NCI-H146 treated with DMSO at 0.1 percent for 48 hours (cell line): Measurements from ENCODE around the gene MSMB.
"Not testable (repeated sequence)": the region's sequence is repeated elsewhere in the genome, so short reads cannot be mapped to it uniquely, and the experiment has no call there.

ENCODE experiments used
- DNase-seq: peaks from one replicate; lab custom pipeline; 2025; ENCODE audit not compliant: unreplicated experiment; lab: John Stamatoyannopoulos, UW

Gene MSMB

DNA sequence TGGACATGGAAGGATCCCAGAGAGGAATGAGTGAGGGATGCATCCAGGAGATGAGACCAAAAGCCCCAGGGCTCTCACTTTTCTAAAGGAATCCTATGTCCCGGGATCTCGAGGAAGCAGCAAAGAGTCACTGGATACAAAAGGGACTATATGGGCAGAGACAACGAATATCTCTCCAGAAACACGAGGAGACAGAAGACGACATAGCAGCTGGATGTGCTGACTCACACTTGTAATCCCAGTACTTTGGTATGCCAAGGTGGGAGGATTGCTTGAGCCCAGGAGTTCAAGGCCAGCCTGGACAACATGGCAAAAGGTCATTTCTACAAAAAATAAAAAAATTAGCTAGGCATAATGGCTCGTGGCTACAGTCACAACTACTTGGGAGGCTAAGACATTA is 24.7 kb upstream of the MSMB start:
- no peak for DNase-seq

DNA sequence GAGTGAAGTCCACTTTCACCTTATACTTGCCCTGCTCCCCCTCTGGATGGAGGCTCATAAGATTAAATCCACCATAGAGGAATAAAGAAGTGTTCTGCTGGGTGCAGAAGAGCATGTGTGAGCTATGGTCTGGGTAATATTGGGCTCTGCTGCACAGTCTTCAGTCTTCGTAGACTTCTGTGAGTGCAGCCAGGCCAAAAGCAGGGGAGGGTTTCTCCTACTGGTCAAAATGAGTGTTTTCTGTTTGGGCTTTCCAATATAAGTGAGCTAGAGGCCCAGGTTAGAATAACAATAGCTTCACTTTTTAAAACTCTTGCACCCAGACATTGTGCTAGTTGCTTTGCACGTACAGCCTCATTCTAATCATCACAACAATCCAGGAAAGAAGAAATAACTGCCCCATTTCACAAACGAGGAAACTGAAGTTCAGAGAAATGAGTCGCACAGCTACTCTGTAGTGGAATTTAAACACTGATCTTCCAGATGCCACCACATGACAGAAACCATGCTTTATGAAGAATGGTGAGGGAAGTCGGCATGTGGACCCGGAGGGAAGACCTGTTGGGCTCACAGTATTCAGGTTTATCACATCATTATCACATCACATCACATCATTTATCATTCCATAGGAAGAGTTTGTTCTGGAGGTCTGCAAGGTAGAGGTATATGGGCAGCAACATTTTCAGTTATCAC is 23.8 kb upstream of the MSMB start:
- DNase-seq = no peak

DNA sequence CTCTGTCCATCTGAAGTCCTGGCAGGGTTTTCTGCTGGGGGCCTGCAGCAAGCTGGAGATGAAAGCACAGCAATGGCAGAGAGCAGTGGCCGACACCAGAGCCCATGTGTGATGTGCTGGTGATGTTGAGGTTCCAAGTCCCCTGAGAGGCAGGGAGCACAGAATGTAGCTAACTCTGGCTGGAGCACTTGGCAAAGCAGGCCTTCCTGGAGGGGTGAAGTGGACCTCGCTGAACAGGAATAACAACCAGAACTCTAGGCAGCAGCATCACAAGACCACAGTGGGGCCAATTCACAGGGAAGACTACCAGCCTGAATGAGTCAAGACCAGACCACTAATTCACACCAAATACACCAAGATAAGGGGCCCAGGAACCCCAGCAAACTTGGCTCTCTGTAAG is 22.8 kb upstream of the MSMB start:
- DNase-seq = no peak

DNA sequence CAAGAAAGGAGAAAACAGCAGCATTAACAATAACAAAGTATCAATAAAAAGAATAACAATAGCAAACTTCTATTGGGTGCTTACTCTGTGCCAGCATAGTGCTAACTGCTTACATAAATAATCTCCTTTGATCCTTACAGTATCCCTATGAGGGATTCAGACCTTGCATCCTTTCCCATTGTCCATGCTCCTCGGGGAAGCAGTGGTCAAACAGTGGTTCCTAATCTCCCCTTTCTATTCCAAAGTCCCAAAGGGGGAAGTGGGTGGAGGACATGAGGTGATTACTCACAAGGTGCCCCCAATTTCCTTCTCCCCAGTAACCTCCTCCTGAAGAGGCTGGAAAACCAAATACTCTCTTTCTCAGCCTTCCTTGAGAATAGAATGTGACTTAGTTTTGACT is 22.0 kb upstream of the MSMB start:
- no peak for DNase-seq

DNA sequence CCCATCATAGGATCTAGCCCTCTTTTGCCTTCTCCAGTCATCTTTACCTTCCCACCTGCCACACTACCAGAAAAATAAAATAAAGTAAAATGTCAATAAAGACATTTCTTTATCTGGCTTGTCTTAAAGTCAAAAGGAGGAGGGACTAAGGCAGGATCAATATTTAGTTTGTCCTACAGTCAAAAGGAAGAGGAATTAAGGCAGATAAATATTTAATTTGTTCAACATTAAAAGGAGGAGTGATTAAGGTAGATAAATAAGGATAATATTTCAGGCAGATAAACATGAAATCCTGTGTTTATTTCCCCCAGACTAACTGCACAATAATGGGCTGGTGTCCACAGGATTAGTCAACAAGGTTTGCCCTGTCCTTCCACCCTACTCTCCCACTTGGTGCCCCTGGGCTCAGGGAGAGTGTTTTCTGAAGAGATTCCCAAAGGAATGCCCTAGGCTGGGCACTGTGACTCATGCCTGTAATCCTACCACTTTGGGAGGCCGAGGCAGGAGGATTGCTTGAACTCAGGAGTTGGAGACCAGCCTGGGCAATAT is 18.3 kb upstream of the MSMB start:
- no peak for DNase-seq

DNA sequence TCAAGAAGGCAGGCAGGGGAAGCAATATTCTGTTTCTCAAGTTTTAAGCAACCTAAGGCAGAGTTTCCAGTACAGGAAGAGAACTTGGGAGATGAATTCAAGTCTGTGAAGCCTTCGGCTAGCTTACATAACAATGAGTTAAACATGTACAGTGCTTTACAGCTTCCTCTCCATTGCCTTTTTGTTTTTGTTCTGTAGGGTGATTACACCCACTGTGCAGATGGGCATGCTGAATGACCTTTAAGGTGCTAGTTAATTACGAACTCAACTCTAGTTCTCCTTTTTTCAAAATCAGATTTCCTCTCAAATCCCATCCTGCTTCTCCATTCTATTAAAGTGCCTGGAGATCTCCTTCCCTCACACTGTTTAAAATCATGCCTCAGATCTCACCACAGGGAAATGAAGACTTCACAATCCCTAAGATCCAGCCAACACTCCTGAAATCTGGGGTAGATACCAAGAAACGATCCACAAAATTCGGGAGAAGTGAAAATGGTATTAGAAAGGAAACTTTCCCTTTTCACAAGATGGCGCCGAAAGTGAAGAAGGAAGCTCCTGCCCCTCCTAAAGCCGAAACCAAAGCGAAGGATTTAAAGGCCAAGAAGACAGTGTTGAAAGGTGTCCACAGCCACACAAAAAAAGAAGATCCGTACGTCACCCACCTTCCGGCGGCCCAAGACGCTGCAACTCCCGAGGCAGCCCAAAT is 16.8 kb upstream of the MSMB start:
- DNase-seq = no peak

DNA sequence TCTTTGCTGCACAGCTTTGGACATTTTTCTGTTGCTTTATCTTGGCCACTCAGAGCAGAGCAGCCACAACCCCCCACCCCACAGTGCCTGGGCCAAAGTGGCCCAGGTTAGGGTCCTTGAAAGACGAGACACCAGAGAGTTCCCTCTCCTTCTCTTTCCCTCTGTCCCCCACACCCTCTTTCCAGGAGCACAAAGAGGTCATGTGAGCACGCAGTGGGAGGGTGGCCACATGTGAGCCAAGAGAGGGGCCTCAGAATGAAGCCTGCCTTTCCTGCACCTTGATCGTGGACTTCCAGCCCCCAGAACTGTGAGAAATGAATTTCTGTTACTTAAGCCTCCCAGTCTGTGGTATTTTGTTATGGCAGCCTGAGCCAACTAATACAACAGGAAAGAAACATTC is 14.6 kb upstream of the MSMB start:
- no peak for DNase-seq

DNA sequence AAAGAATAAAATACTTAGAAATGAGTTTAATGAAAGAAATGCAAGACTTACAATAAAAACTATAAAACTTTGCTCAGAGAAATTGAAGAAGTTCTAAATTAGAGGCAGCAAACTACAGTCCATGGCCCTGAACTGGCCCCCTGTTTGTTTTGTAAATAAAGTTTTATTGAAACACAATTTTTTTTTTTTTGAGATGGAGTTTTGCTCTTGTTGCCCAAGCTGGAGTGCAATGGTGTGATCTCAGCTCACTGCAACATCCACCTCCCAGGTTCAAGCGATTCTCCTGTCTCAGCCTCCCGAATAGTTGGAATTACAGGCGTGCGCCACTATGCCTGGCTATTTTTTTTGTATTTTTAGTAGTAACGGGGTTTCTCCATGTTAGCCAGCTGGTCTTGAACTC is 11.9 kb upstream of the MSMB start:
- not testable (repeated sequence) for DNase-seq

DNA sequence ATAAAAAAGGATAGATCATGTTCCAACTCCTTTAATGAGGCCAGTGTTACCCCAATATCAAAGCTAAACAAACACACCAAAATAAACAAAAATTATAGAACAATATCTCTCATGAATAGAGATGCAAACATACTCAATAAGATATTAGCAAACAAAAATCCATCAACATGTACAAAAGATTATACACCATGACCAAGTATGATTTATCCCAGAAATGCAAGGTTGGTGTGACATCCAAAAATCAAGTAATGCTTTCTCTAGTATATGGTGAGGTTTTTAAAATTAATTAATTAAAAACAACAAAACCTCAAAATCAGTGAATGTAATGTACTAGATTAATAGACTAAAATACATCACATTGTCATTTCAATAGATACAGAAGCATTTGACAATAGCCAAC is 11.0 kb upstream of the MSMB start:
- DNase-seq = no peak

DNA sequence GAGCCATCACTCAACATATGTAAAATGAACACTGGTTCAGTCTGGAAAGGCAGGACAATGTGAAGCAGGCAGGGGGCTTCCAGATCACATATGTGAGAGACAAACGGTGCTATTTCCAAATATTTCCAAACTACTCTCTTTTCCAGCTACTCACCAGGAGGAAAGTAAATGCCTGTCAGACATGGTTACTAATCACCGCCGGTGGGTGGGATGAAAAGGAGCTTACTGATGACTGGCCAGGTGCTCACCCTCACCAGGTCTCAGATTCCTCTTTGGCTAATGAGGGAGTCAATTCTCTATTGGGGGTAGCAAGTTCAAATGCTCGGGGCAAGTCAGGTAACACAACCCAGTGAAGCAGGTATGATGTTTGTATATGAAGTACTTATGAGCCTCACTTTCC is 9.7 kb upstream of the MSMB start:
- no peak for DNase-seq

DNA sequence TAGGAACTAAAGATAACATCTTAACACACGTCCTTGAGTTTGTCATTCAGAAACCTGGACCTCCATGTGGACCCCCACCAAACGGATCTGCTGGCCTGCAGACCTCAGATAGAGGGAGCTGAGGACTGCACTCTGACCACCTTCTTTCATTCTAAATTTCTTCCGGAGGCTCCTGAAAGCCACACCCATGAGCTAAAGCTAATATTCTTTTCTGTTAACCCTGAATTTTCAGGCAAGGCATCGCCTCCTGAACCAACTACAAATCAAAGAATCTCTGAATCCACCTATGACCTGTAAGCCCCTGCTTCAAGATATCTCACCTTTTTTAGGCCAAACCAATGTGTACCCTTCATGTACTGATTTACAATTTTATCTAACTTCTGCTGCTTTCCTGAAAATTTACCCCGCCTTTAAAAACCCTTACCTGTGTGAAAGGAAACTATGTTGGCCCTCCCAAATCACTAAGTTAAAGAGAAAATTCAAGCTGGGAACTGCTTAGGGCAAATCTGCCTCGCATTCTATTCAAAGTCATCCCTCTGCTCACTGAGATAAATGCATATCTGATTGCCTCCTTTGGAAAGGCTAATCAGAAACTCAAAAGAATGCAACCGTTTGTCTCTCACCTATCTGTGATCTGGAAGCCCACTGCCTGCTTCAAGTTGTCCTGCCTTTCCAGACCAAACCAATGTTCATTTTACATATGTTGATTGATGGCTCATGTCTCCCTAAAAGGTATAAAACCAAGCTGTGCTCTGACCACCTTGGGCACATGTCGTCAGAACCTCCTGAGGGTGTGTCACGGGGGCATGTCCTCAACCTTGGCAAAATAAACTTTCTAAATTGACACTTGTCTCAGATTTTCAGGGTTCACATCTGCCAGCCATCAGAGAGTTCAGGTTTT is 7.7 kb upstream of the MSMB start:
- no peak for DNase-seq

DNA sequence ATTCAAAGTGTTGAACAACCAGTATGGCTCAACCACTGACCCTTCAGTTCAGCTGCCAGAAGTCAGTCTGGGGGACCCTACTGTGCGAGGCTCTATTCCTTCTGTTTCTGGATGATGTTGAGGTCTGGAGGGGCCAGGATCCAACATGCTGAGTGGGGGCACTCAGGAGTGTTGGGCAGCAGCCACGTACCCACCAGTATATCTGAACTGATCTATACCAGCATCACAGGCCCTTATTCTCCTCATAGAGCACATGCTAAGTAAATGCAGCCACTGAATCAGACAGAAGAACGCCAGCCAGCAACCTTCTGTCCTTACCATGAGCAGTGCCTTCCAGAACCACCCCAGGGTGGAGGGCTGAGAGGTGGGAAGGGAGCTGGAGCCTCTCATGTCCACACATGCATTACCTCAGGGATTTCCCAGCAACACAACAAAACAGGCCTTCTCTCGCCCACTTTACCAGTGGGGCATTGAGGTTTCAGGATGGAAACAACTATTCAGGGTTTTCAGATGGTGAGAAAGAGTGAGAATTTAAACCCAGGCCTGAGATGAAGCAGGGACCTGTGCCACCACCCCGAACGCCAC is 6.8 kb upstream of the MSMB start:
- no peak for DNase-seq

DNA sequence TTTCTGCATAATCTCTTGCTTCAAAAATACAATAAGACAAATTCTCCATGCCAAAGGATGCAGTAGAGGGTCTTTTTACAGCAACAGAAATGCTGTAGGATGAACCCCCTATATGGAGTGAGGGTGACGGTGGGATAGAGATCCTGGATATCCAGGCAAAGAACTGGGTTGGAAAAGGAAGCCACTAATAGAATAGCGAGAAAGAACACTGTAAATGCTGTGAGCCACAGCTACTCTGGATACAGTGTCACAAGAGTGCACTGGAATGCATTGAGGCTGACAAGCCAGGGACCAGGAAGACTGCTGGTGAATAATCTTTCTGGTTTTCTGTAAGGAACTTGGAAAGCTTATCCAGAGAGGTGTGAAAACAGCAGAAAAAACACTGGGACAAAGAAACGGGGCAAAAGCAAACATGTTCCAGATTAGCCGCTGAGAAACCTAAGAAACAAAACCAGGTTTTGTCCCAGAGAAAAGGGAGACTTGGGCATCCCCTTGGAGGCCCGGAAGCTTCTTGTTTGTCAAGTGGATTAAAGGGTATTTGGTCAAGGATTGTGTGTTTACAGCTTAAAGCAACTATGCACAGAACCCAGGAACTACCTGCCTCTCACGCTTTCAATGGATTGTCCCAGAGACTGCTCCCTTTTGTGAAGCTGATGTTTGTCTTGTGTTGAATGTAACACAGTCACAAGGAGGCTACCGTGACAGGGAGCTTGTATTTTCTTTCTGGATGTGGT is 6.2 kb upstream of the MSMB start:
- DNase-seq = no peak

DNA sequence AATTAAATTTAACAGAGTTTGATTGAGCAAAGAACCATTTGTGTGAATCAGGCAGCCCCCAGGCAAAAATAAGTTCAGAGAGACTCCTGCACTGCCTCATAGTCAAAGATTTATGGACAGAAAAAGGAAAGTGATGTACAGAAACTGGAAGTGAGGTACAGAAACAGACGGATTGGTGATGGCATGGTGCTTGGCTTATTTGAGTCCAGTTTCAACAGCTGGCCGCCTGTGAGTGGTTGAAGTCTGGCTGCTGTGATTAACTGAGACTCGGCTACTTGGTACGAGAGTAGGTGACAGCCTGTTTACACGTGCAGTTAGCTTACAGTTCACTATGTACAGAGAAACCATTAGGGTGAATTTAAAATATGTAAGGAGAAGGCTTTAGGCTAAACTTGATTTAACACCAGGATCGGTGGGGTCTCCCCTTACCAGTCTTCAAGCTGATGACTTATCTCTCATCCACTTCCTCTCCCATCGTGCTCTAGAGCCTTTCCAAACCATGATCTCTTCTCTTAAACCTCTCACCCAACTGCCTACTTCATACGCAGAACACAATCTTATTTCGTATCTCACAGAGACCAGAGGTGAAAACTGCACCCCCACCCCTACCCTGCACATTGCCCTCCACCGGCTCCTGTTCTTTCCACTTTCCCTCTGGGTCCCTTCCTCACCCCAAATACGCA is 5.0 kb upstream of the MSMB start:
- DNase-seq = no peak

DNA sequence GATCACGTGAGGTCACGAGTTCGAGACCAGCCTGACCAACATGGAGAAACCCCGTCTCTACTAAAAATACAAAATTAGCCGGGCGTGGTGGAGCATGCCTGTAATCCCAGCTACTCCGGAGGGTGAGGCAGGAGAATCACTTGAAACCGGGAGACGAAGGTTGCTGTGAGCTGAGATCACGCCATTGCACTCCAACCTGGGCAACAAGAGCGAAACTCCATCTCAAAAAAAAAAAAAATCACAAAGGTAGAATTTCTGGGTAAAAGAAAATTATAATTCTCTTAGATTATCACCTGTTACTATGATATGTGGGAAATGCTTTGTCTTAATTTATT is 3.4 kb upstream of the MSMB start:
- not testable (repeated sequence) for DNase-seq

DNA sequence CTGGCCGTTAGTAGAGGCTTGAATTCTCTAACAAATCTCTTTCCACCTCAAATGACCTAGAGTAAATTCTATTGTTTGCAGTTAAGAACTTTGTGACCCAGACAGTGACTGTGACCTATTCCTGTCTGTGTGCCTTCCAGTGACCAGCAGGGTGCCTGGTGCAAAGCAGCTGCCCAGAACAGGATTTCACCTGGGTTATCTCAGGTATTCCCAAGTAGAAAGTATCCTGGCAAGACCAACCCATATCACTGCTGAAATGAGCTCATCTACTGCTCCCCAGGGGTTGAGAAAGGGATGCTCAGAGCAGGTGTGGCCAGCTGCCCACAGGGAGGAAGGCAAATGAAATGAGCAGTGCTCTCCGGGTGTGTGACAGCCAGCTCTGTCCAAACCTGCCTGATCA is 2.1 kb upstream of the MSMB start:
- DNase-seq = peak; percentile 41

DNA sequence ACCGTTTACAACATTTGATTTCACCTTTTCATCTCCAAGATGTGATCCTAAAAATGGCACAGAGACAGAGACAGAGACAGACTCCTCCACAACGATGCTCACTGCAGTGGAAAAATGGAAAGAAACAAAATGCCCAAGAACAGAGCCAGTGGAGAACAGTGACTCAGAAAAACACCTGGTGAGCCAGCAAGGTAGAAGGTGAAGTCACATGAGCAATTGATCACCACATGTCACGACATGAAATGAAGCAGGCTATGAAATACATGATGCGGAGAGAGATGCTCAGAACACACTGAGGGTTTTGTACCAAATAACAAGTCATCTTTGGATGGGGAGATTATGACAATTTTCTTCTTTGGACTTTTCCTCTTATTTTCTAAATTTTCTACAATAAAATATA is 3.5 kb downstream of the MSMB start:
- DNase-seq = no peak

DNA sequence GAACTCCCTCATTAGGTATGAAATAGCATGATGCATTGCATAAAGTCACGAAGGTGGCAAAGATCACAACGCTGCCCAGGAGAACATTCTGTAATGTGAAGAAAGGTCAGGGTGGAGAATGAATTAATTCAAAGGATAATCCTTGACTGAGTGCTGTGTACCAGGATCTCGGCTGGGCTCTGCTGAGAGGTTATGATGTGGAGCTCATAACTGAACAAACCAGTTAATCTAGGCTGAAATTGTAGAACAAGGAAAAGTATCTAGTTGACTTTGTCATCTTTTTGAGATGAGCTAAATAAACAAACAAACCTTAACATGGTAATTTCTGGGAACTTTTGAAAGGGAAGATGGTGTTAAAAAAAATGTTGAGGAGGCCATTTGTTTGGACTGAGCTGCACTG is 6.1 kb downstream of the MSMB start:
- DNase-seq = no peak

DNA sequence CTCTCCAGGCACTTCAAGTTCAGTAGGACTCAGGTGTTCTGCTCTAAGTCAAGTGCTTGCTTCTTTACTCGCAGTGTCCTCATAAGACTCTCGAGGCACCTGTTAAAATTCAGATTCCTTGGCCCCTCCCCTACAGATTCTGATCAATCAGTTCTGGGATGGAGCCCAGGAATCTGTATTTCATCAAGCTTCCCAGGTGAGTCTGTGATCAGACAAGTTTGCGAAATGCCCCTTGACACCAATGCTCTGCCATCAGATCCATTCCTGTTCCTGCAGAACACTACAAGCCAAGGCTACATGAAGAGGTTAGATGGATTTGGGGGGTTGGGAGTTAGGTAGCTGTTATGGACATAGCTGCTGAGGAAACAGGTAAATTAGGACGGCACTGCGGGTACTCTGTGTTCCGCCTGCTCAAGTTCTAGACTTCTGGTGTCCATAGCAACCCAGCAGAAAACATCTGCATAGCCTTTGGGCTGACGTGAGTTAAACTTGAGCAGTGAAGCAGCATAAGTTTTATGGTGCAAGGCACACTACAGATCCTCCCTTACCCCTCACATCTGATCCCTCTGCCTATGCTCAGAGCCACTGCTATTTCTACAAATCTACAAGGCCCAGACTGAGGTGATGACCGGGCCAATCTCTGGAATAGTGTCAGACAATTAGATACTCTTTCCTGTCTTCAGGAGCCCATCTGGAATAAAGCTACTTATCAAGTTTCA is 8.8 kb downstream of the MSMB start:
- DNase-seq = no peak
